Measurements from ENCODE around the gene CEACAM20.

The CEACAM20 gene

GRCh38 chr19:44549507-44549906, 20.0 kb upstream of the CEACAM20 start:
- Histone ChIP-seq H3K4me3 (ENCODE audit: low read length, poor library complexity, severe bottlenecking) (no peak overlapping the region), H3K36me3 (ENCODE audit: insufficient read depth, low read length) (no peaks in the 10 kb centered on the region), H2AFZ (ENCODE audit: low read length) (no peak overlapping the region), H3K9me3 (ENCODE audit: insufficient read depth, low read depth, low read length) (no peaks in the 10 kb centered on the region), H3K9ac (ENCODE audit: low read depth, low read length, poor library complexity, severe bottlenecking) (no peak overlapping the region), H3F3A (ENCODE audit: low read depth) (no peaks in the 10 kb centered on the region), H3K4me1 (ENCODE audit: insufficient read depth, low read length, poor library complexity, severe bottlenecking) (no peaks in the 10 kb centered on the region), H3K9me2 (replicated peaks; ENCODE audit: low read depth, low read length) (no peaks in the 10 kb centered on the region), H4K20me1 (ENCODE audit: insufficient read depth, low read length, poor library complexity, severe bottlenecking) (no peaks in the 10 kb centered on the region), H3K4me2 (ENCODE audit: low read depth, low read length, poor library complexity, severe bottlenecking) (no peak overlapping the region), H3K79me2 (ENCODE audit: insufficient read depth, low read length) (no peaks in the 10 kb centered on the region), H3K27me3 (ENCODE audit: insufficient read depth, low read length, poor library complexity, severe bottlenecking) (no peaks in the 10 kb centered on the region)
- TF ChIP-seq EZH2phosphoT487 (IDR thresholded peaks at IDR 0.05; ENCODE audit: borderline replicate concordance) (no peak), CTCF (conservative IDR thresholded peaks at IDR 0.05; ENCODE audit: low read length) (no peak)

GRCh38 chr19:44548736-44549135, 19.3 kb upstream of the CEACAM20 start:
- no peak overlapping the region for H3K4me2 ChIP-seq (ENCODE audit: low read depth, low read length, poor library complexity, severe bottlenecking)
- H3K27me3 ChIP-seq (ENCODE audit: insufficient read depth, low read length, poor library complexity, severe bottlenecking) = no peaks in the 10 kb centered on the region
- no peaks in the 10 kb centered on the region for H3K4me1 ChIP-seq (ENCODE audit: insufficient read depth, low read length, poor library complexity, severe bottlenecking)
- 0 out of 2 replicates have a peak, but pooled peaks cover 3% of the 10 kb centered on the region for H3K9me3 ChIP-seq (ENCODE audit: insufficient read depth, low read depth, low read length)
- H3K79me2 ChIP-seq (ENCODE audit: insufficient read depth, low read length) = no peaks in the 10 kb centered on the region
- H4K20me1 ChIP-seq (ENCODE audit: insufficient read depth, low read length, poor library complexity, severe bottlenecking) = no peaks in the 10 kb centered on the region
- H3K4me3 ChIP-seq (ENCODE audit: low read length, poor library complexity, severe bottlenecking) = no peak overlapping the region
- no peaks in the 10 kb centered on the region for H3F3A ChIP-seq (ENCODE audit: low read depth)
- no peak for TF ChIP-seq CTCF (conservative IDR thresholded peaks at IDR 0.05; ENCODE audit: low read length)
- no peak for TF ChIP-seq EZH2phosphoT487 (IDR thresholded peaks at IDR 0.05; ENCODE audit: borderline replicate concordance)
- H3K36me3 ChIP-seq (ENCODE audit: insufficient read depth, low read length) = no peaks in the 10 kb centered on the region
- no peak overlapping the region for H2AFZ ChIP-seq (ENCODE audit: low read length)
- no peaks in the 10 kb centered on the region for H3K9me2 ChIP-seq (replicated peaks; ENCODE audit: low read depth, low read length)
- H3K9ac ChIP-seq (ENCODE audit: low read depth, low read length, poor library complexity, severe bottlenecking) = no peak overlapping the region

GRCh38 chr19:44544031-44544430, 14.6 kb upstream of the CEACAM20 start:
- H4K20me1 ChIP-seq (ENCODE audit: insufficient read depth, low read length, poor library complexity, severe bottlenecking) = no peaks in the 10 kb centered on the region
- no peak overlapping the region for H3K4me3 ChIP-seq (ENCODE audit: low read length, poor library complexity, severe bottlenecking)
- no peak for TF ChIP-seq CTCF (conservative IDR thresholded peaks at IDR 0.05; ENCODE audit: low read length)
- H3K27me3 ChIP-seq (ENCODE audit: insufficient read depth, low read length, poor library complexity, severe bottlenecking) = no peaks in the 10 kb centered on the region
- H3K36me3 ChIP-seq (ENCODE audit: insufficient read depth, low read length) = no peaks in the 10 kb centered on the region
- no peaks in the 10 kb centered on the region for H3F3A ChIP-seq (ENCODE audit: low read depth)
- H3K79me2 ChIP-seq (ENCODE audit: insufficient read depth, low read length) = no peaks in the 10 kb centered on the region
- no peak overlapping the region for H3K9ac ChIP-seq (ENCODE audit: low read depth, low read length, poor library complexity, severe bottlenecking)
- H3K9me2 ChIP-seq (replicated peaks; ENCODE audit: low read depth, low read length) = no peaks in the 10 kb centered on the region
- H3K4me1 ChIP-seq (ENCODE audit: insufficient read depth, low read length, poor library complexity, severe bottlenecking) = no peaks in the 10 kb centered on the region
- no peak overlapping the region for H3K4me2 ChIP-seq (ENCODE audit: low read depth, low read length, poor library complexity, severe bottlenecking)
- peaks cover 6% of the 10 kb centered on the region; the same call in 1 of the 2 replicates for H3K9me3 ChIP-seq (ENCODE audit: insufficient read depth, low read depth, low read length)
- no peak overlapping the region for H2AFZ ChIP-seq (ENCODE audit: low read length)
